ENCODE results near the gene CD109. TPM values are rescaled to one million over a fixed set of nuclear protein-coding genes. Genes with fewer than 3 reads are reported as not detected.
A peak's percentile ranks its signal among the peaks of the same experiment; 100 is the strongest.

CD109 gene
- total RNA-seq, 4 donors from 2014 or later = 7.9 to 27.0 (median 19.8) TPM

- no peaks in the 10 kb centered on the region for H3K9me3 ChIP-seq
- ATAC-seq = peak; percentile 98
- peak within 1 kb of the TSS; percentile 54 to 80 for H3K4me3 ChIP-seq
- H3K36me3 ChIP-seq = peaks cover 0 to 13% of the 10 kb centered on the region in 2 donors
- TF ChIP-seq POLR2A (IDR thresholded peaks at IDR 0.05) (peak; percentile 65 to 78), POLR2AphosphoS5 (IDR thresholded peaks at IDR 0.05) (peak; percentile 68), CTCF (IDR thresholded peaks at IDR 0.05) (peak in 1 of 4 experiments; percentile 4), EP300 (IDR thresholded peaks at IDR 0.05) (no peak)
- no peaks in the 10 kb centered on the region for H3K27me3 ChIP-seq
- H3K27ac ChIP-seq = peak within 1 kb of the TSS; percentile 71 to 99 (median 94)
- peaks cover 0 to 35% (median 0%) of the 10 kb centered on the region in 3 donors for H3K4me1 ChIP-seq
- 0% methylated on average over 1 to 3 of the region's 90 CpGs for WGBS, 2 donors (ENCODE audit: low coverage in 1 of 2)
These were observed 42.2 kb upstream of the CD109 start, which contains the start of gene SLC17A5 for GRCh38 chr6:73653571-73654424. TSS of gene SLC17A5 (minus strand) at chr6:73653992. CDS start at chr6:73653886, 106 bp downstream.

GRCh38 chr6:73655341-73655917 is 40.6 kb upstream of the CD109 start:
- ATAC-seq = no peak
- peaks cover 0 to 35% (median 0%) of the 10 kb centered on the region in 3 donors for H3K4me1 ChIP-seq
- peak overlapping the region in 1 of 2 donors; percentile 80 for H3K4me3 ChIP-seq
- peak overlapping the region in 3 of 4 donors; percentile 94 to 99 (median 95) for H3K27ac ChIP-seq
- H3K9me3 ChIP-seq = no peaks in the 10 kb centered on the region
- H3K36me3 ChIP-seq = no peaks in the 10 kb centered on the region
- TF ChIP-seq CTCF (IDR thresholded peaks at IDR 0.05) = no peak
- no peak for TF ChIP-seq POLR2AphosphoS5 (IDR thresholded peaks at IDR 0.05)
- TF ChIP-seq EP300 (IDR thresholded peaks at IDR 0.05) = no peak
- no peak for TF ChIP-seq POLR2A (IDR thresholded peaks at IDR 0.05)
- H3K27me3 ChIP-seq = no peaks in the 10 kb centered on the region
- 68 to 92% methylated on average over 2 of the region's 2 CpGs for WGBS, 2 donors (ENCODE audit: low coverage in 1 of 2)

- WGBS, 2 donors (ENCODE audit: low coverage in 1 of 2) = 69 to 71% methylated on average over 1 to 2 of the region's 2 CpGs
- Histone ChIP-seq H3K4me3 (no peak overlapping the region), H3K9me3 (no peaks in the 10 kb centered on the region), H3K27me3 (no peaks in the 10 kb centered on the region), H3K36me3 (no peaks in the 10 kb centered on the region), H3K4me1 (peaks cover 0 to 25% (median 0%) of the 10 kb centered on the region in 3 donors), H3K27ac (no peak overlapping the region)
- TF ChIP-seq POLR2A (IDR thresholded peaks at IDR 0.05) (no peak), EP300 (IDR thresholded peaks at IDR 0.05) (no peak), POLR2AphosphoS5 (IDR thresholded peaks at IDR 0.05) (no peak), CTCF (IDR thresholded peaks at IDR 0.05) (no peak)
- no peak for ATAC-seq
These were observed 39.4 kb upstream of the CD109 start for GRCh38 chr6:73656531-73657145.

- no peaks in the 10 kb centered on the region for H3K36me3 ChIP-seq
- H3K9me3 ChIP-seq = no peaks in the 10 kb centered on the region
- TF ChIP-seq POLR2A (IDR thresholded peaks at IDR 0.05) = no peak
- no peak for TF ChIP-seq CTCF (IDR thresholded peaks at IDR 0.05)
- no peak for TF ChIP-seq POLR2AphosphoS5 (IDR thresholded peaks at IDR 0.05)
- TF ChIP-seq EP300 (IDR thresholded peaks at IDR 0.05) = no peak
- no peaks in the 10 kb centered on the region for H3K27me3 ChIP-seq
- WGBS, 2 donors (ENCODE audit: low coverage in 1 of 2) = 81% methylated on average over 3 of the region's 3 CpGs; no CpG with 5 or more reads in 1 of the 2 donors
- no peak for ATAC-seq
- H3K27ac ChIP-seq = no peak overlapping the region
- H3K4me3 ChIP-seq = no peak overlapping the region
- peaks cover 0 to 19% (median 0%) of the 10 kb centered on the region in 3 donors for H3K4me1 ChIP-seq
These were observed 38.8 kb upstream of the CD109 start for GRCh38 chr6:73657201-73657600.

Measured in gastroesophageal sphincter (tissue), 4 donors.